ENCODE measurements around the gene MAN2B1. TPM values are rescaled to one million over a fixed set of nuclear protein-coding genes. Genes with fewer than 3 reads are reported as not detected.

The MAN2B1 gene
- total RNA-seq, 2 experiments from 2014 or later, result 130 to 143 TPM

DNA sequence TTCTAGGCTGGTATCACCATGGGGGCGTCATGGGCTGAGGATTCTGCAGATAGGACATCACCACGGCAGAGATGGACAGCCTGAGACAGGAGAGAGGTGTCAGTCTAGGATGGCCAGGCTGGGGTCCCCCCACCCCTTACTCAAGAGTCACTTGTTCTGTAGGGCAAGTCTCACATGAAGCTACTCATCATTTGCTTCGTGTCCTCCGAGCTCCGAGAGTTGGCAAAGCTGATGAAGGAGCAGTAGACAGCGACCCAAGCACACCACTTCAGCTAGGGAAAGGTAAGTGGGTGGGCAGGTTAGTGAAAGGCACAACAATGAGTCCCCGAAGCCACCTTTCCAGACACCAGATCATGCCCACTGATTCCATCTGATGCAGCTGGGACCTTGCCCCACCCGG is 1.8 kb upstream of the MAN2B1 start:
- Mint-ChIP-seq H3K27me3 (no peaks in the 10 kb centered on the region), H3K4me1 (peaks cover 62% of the 10 kb centered on the region), H3K4me3 (peak overlapping the region; percentile 96), H3K27ac (peak overlapping the region; percentile 99), H3K9me3 (no peaks in the 10 kb centered on the region), H3K36me3 (ENCODE audit: low read depth) (peaks cover 26% of the 10 kb centered on the region)
- no peak for DNase-seq
- ChIA-PET POLR2A (interaction anchor here (1.0 kb wide), 1 partner anchor 10 kb away, joined by 8 read pairs; no protein-coding TSS in a partner anchor), CTCF (interaction anchor here (1.0 to 4.4 kb wide), 2 partner anchors 12 to 28 kb away, joined by 4 to 23 read pairs; partner anchors contain the start of gene DHPS)

DNA sequence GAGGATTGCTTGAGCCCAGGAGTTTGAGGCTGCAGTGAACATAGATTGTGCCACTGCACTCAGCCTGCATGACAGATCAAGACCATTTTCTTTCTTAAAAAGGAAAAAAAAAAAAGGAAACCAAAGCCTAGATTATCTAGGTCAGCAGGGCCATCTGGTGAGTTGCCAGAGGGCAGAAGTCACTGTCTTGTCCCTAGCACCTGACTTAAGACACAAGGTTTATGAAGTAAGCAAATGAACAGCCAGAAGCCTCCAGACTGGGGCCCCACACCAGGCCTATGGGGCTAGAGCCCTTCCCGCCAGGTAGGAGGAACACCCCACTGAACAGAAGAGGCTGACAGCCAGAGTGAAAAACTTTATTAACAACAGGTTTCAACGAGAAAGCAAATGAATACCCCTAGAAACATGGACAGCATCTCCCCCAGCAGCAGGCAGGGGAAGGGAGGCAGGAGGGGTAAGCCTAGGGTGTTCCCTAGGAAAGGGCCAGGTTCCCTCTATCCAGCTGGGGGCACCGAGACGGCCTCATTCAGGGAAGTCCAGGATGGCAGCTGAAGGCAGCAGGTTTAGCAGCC is 1.3 kb upstream of the MAN2B1 start:
- peaks cover 30% of the 10 kb centered on the region for H3K36me3 Mint-ChIP-seq (ENCODE audit: low read depth)
- no peaks in the 10 kb centered on the region for H3K27me3 Mint-ChIP-seq
- no peaks in the 10 kb centered on the region for H3K9me3 Mint-ChIP-seq
- H3K4me3 Mint-ChIP-seq, result peak overlapping the region; percentile 96
- DNase-seq, result no peak
- ChIA-PET POLR2A (no interaction called here), CTCF (interaction anchor here (1.0 kb wide), 1 partner anchor 28 kb away, joined by 4 read pairs; no protein-coding TSS in a partner anchor)
- H3K4me1 Mint-ChIP-seq, result peaks cover 63% of the 10 kb centered on the region
- peak overlapping the region; percentile 99 for H3K27ac Mint-ChIP-seq

DNA sequence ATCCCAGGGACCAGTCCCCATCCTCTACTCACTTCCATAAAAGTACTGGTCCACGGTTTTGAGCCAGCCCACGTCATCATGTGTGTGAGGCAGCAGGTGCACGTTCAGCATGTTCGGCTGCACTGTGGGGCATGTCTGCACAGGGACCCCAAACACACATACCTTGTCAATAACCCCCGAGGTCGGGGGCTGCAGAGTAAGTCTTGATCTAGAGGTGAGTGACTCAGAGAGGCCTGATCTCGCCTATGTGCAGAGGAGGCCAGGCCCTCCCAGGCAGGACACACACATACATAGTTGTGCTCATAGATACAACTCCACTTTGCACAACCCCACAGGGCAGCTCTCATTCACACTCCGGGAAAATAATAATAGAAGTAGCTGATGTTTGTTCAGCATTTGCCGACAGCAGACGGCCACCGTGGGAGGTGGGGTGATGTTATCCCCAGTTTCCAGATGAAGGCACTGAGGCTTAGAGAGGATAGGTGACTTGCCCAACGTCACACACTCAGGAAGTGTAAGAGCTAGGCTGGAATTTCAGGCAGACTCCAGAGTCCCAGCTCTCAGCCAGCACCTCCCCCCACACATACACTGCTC is 774 bp downstream of the MAN2B1 start:
- Mint-ChIP-seq H3K27ac (peak overlapping the region; percentile 77), H3K4me1 (peaks cover 57% of the 10 kb centered on the region), H3K27me3 (no peaks in the 10 kb centered on the region), H3K9me3 (no peaks in the 10 kb centered on the region), H3K4me3 (peak overlapping the region; percentile 96), H3K36me3 (ENCODE audit: low read depth) (peaks cover 34% of the 10 kb centered on the region)
- ChIA-PET POLR2A (no interaction called here), CTCF (interaction anchor here (1.0 to 2.0 kb wide), 5 partner anchors 8 to 102 kb away, joined by 3 to 9 read pairs (median 3); no protein-coding TSS in a partner anchor)
- DNase-seq, result no peak

DNA sequence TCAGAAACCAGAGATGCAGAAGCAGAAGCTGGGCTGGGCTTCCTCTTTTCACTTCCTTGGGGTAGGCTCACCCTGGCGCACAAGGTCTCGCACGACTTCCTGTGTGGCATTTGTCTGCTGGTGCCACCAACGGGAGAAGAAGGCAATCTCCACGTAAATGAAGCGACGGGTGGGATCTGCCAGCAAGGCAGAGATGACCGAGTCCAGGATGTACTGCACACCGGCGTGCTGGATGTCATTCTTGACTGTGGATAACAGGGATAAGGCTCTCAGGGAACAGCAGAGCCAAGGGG is 1.3 kb downstream of the MAN2B1 start:
- peak overlapping the region; percentile 96 for H3K4me3 Mint-ChIP-seq
- H3K36me3 Mint-ChIP-seq (ENCODE audit: low read depth), result peaks cover 38% of the 10 kb centered on the region
- H3K4me1 Mint-ChIP-seq, result peaks cover 53% of the 10 kb centered on the region
- H3K27ac Mint-ChIP-seq, result peak overlapping the region; percentile 77
- peak; percentile 80 for DNase-seq
- CTCF ChIA-PET, result interaction anchor here (1.1 to 2.0 kb wide), 2 partner anchors 25 to 101 kb away, joined by 3 to 9 read pairs; no protein-coding TSS in a partner anchor
- H3K9me3 Mint-ChIP-seq, result no peaks in the 10 kb centered on the region
- POLR2A ChIA-PET, result no interaction called here
- H3K27me3 Mint-ChIP-seq, result no peaks in the 10 kb centered on the region

DNA sequence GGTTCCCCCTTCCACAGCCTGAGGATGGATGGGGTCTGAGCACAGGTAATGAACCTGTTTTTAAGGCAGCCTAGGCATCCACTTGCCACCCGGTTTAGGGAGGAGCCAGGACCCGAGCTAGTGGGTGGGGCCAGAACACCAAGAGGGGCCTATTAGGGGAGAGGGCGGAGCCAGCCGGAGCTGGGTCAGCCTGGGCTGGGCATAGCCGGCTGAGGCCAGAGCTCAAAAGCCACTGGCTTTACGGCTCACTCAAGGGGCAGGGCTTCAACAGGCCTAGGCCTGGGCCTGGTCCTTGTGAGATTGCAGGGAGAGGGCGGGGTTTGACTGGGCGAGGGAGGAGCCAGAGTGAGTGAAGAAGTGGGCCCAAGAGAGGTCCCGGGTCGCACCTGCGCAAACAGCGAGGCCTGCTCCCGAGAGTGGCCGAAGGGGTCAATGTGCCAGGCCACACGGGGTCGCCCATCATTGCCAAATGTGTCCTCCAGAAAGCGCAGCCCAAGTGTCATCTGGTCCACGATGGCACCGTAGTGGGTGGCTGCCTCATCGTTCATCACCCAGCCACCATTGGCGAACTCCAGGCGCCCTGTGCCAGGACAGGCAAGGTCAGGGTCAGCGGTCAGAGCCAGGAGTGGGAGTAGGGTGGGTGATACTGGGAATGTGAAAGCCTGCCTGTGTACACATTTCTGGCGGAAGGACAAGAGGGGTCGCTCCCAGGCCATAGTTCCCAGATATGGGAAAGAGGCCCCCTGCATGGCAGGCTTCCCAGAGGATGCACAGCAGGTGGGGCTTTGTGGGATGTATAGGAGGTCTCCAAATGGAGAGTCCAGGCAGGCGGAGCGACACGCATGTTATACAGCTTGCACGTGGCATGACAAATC is 1.9 kb downstream of the MAN2B1 start:
- ChIA-PET CTCF (interaction anchor here (0.8 to 2.0 kb wide), 4 partner anchors 8 to 105 kb away, joined by 3 to 9 read pairs (median 4); no protein-coding TSS in a partner anchor), POLR2A (no interaction called here)
- Mint-ChIP-seq H3K27ac (peak overlapping the region; percentile 77), H3K4me1 (peaks cover 51% of the 10 kb centered on the region), H3K36me3 (ENCODE audit: low read depth) (peaks cover 43% of the 10 kb centered on the region), H3K9me3 (no peaks in the 10 kb centered on the region), H3K27me3 (no peaks in the 10 kb centered on the region), H3K4me3 (peak overlapping the region; percentile 96)
- no peak for DNase-seq

DNA sequence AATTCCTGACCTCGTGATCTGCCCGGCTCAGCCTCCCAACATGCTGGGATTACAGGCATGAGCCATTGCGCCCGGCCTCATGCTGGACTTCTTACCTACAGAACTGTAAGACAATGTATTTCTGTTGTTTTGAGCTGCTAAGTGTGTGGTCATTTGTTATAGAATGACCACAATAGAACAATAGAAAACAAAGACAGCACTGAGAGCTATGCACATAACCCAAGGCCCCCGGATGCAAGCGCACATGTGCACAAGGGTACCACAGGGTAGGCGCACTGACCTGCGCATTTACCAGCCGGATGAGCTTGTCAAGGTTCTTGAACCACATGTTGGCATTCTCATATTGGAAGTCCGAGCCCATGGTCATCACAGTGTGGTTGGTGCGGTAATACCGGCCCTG is 5.6 kb downstream of the MAN2B1 start:
- DNase-seq, result no peak
- ChIA-PET CTCF (interaction anchor here (1.3 kb wide), 1 partner anchor 21 kb away, joined by 4 read pairs; no protein-coding TSS in a partner anchor), POLR2A (no interaction called here)
- Mint-ChIP-seq H3K36me3 (ENCODE audit: low read depth) (peaks cover 63% of the 10 kb centered on the region), H3K27me3 (no peaks in the 10 kb centered on the region), H3K4me1 (peaks cover 23% of the 10 kb centered on the region), H3K9me3 (no peaks in the 10 kb centered on the region), H3K4me3 (no peak overlapping the region), H3K27ac (no peak overlapping the region)

DNA sequence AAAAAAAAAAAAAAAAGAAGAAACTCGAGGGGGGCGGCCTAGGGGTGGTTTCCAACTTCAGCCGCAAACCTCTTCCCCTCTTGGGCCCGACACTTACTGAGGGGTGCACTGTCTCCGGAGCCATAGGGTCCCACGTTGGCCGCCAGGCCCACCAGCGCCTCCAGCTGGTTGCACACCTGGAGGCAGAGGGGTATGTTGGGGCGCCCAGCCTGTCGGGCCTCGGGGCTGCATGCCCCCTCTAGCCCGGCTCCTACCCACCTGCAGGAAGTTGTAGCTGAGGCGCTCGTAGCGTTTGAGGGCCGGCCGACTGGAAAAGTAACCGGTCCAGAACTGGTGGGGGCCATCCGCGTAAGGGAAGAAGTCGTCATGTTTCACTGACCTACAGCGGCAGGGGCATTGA is 8.6 kb downstream of the MAN2B1 start:
- ChIA-PET CTCF (no interaction called here), POLR2A (no interaction called here)
- H3K27ac Mint-ChIP-seq, result no peak overlapping the region
- H3K27me3 Mint-ChIP-seq, result no peaks in the 10 kb centered on the region
- peaks cover 58% of the 10 kb centered on the region for H3K36me3 Mint-ChIP-seq (ENCODE audit: low read depth)
- no peak for DNase-seq
- H3K4me3 Mint-ChIP-seq, result no peak overlapping the region
- peaks cover 5% of the 10 kb centered on the region for H3K4me1 Mint-ChIP-seq
- no peaks in the 10 kb centered on the region for H3K9me3 Mint-ChIP-seq

DNA sequence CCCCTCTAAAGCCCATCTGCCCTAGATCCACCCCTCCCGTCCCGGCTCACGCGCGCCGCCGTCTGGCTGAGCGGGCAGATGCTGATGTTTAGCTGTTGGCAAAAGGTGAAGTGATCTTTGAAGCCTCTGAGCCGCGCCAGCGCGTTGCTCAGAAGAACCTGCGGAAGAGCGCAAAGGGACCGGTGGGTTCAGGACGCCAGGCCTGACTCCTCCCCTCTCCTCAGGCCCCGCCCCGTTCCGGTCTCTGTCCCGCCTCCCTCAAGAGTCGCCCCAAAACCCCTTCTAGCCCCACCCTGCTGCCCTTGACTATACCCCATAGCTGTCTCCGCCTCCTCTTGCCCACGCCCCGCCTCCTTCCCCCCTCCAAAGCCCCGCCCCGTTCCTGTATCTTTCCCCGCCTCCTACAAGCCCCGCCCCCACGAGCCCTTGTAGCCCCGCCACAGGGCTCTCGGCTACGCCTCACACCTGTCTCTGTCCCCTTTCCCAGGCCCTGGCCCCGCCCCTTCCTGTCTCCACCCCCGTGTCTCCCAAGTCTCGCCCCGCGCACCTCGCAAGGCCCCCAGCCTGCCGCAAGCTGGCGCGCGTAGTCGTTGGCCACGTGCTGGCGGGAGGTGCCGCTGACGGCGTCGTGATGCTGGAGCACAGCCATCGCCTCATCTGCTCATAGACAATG is 9.5 kb downstream of the MAN2B1 start:
- DNase-seq, result no peak
- no peak overlapping the region for H3K4me3 Mint-ChIP-seq
- CTCF ChIA-PET, result no interaction called here
- H3K9me3 Mint-ChIP-seq, result no peaks in the 10 kb centered on the region
- POLR2A ChIA-PET, result no interaction called here
- H3K36me3 Mint-ChIP-seq (ENCODE audit: low read depth), result peaks cover 57% of the 10 kb centered on the region
- no peak overlapping the region for H3K27ac Mint-ChIP-seq
- no peaks in the 10 kb centered on the region for H3K27me3 Mint-ChIP-seq
- peaks cover 5% of the 10 kb centered on the region for H3K4me1 Mint-ChIP-seq

DNA sequence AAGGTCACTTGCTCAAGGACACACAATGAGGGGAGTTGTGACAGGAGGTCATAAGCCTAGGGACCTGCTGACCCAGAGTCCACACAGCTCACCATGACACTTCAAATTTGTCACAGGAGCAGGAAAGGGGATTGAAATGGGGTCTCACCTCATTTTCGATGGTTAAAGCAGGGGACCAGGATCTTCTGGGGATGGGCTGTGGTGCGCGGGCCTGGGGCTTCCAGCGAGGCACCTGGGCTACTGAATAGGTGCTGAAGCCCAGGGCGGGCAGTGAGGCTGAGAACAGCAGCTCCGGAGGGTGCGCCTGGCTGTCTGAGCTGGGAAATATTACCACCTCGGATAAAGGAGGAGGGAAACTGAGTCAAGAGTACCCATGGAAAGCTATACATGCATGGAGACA is 11.0 kb downstream of the MAN2B1 start:
- Mint-ChIP-seq H3K9me3 (no peaks in the 10 kb centered on the region), H3K36me3 (ENCODE audit: low read depth) (peaks cover 54% of the 10 kb centered on the region), H3K4me1 (peaks cover 5% of the 10 kb centered on the region), H3K27ac (no peak overlapping the region), H3K27me3 (no peaks in the 10 kb centered on the region), H3K4me3 (no peak overlapping the region)
- no peak for DNase-seq
- ChIA-PET CTCF (interaction anchor here (0.5 to 2.0 kb wide), 2 partner anchors 16 to 622 kb away, joined by 3 to 4 read pairs; no protein-coding TSS in a partner anchor), POLR2A (no interaction called here)

DNA sequence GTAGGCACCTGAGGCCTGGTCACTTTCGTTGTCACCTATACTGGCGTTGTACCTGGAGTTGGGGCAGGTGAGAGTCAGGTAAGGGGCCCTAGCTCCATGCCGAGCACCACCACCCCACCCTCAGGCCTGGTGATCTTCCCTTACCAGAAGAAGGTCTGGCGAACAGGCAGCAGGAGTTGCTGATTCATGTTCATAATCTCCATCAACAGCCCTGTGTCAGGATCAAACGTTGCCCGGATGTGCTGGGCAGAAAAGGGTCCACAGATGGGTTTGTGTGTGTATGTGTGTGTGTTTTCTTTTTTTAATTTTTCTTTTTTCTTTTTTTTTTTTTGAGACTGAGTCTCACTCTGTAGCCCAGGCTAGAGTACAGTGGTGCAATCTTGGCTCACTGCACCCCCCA is 14.3 kb downstream of the MAN2B1 start:
- H3K4me1 Mint-ChIP-seq, result peaks cover 9% of the 10 kb centered on the region
- H3K36me3 Mint-ChIP-seq (ENCODE audit: low read depth), result peaks cover 49% of the 10 kb centered on the region
- CTCF ChIA-PET, result interaction anchor here (0.8 kb wide), 1 partner anchor 252 kb away, joined by 8 read pairs; no protein-coding TSS in a partner anchor
- DNase-seq, result no peak
- no peak overlapping the region for H3K4me3 Mint-ChIP-seq
- H3K9me3 Mint-ChIP-seq, result no peaks in the 10 kb centered on the region
- no peak overlapping the region for H3K27ac Mint-ChIP-seq
- no peaks in the 10 kb centered on the region for H3K27me3 Mint-ChIP-seq
- POLR2A ChIA-PET, result no interaction called here

DNA sequence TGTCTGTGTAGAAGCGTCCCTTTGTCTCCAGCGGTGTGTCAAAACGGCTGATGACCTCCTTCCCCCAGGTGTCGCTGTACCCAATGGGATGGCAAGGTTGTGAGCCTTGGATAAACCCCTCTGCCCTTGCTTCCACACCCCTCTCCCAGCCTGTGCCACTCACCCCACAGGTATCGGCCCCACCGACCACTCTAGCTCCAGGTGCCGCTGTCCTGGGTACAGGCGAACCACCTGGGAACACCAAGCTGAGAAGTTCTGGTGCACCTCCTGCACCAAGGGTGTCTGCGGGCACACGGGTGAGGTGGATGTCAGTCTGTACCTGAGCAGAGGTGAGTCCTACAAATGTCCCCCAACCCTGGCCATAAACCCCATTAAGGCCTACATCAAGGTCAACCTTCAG is 16.6 kb downstream of the MAN2B1 start:
- Mint-ChIP-seq H3K4me3 (no peak overlapping the region), H3K4me1 (peaks cover 5% of the 10 kb centered on the region), H3K27me3 (no peaks in the 10 kb centered on the region), H3K36me3 (ENCODE audit: low read depth) (peaks cover 35% of the 10 kb centered on the region), H3K9me3 (no peaks in the 10 kb centered on the region), H3K27ac (no peak overlapping the region)
- ChIA-PET POLR2A (no interaction called here), CTCF (no interaction called here)
- DNase-seq, result no peak

DNA sequence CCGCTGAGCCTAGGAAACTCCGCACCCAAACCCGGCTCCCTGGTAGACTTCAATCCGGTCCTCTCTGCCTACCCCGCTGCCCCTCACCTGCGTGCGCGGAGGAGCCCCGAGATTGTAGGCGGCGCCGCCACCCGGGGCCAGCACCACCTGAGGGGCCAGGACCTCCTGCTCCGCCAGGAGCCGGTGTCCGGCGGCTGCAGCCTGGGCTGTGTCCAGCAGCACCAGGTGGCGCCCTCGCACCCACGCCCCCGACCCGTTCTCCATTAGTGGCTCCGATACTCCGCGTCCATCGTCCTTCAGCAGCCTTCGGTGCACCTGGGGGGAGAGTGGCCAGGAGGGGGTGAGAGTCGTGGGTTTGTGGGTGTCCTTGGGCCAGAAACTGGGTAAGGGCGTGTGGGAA is 18.5 kb downstream of the MAN2B1 start:
- Mint-ChIP-seq H3K36me3 (ENCODE audit: low read depth) (peaks cover 38% of the 10 kb centered on the region), H3K9me3 (no peaks in the 10 kb centered on the region), H3K4me1 (peaks cover 5% of the 10 kb centered on the region), H3K27ac (no peak overlapping the region), H3K4me3 (no peak overlapping the region), H3K27me3 (no peaks in the 10 kb centered on the region)
- CTCF ChIA-PET, result interaction anchor here (0.8 kb wide), 1 partner anchor 835 kb away, joined by 3 read pairs; no protein-coding TSS in a partner anchor
- DNase-seq, result no peak
- POLR2A ChIA-PET, result no interaction called here

All from activated CD4-positive, alpha-beta T cell treated with anti-CD3 and anti-CD28 coated beads, Interleukin-2, amount 10 ng/mL, durations not matched to agents 7 days and 5 days (primary cell).